ENCODE measurements around the gene DKC1.

DNA sequence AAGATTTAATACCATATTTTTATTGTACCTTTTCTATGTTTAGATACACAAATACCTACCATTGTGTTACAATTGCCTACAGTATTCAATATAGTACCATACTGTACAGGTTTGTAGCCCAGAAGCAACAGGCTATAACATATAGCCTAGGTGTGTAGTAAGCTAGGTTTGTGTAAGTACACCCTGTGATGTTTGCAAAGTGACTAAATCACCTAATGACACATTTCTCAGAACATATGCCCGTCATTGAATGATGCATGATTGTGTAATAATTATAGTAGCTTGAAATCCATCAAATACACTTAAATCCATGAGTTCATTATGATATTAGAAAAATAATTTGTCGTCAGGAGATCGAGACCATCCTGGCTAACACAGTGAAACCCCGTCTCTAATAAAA lies 42.6 kb upstream of the DKC1 start:
- TF ChIP-seq, protein P1, sequence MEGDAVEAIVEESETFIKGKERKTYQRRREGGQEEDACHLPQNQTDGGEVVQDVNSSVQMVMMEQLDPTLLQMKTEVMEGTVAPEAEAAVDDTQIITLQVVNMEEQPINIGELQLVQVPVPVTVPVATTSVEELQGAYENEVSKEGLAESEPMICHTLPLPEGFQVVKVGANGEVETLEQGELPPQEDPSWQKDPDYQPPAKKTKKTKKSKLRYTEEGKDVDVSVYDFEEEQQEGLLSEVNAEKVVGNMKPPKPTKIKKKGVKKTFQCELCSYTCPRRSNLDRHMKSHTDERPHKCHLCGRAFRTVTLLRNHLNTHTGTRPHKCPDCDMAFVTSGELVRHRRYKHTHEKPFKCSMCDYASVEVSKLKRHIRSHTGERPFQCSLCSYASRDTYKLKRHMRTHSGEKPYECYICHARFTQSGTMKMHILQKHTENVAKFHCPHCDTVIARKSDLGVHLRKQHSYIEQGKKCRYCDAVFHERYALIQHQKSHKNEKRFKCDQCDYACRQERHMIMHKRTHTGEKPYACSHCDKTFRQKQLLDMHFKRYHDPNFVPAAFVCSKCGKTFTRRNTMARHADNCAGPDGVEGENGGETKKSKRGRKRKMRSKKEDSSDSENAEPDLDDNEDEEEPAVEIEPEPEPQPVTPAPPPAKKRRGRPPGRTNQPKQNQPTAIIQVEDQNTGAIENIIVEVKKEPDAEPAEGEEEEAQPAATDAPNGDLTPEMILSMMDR (IDR thresholded peaks at IDR 0.05; ENCODE audit: extremely low read depth in 1 of 2, insufficient read depth in 1 of 2, low read depth in 1 of 2, low read length in 2 of 2), result no peak
- TF ChIP-seq POLR2A (IDR thresholded peaks at IDR 0.05; ENCODE audit: low read depth, low read length) (no peak), POLR2AphosphoS5 (IDR thresholded peaks at IDR 0.05; ENCODE audit: insufficient read depth, low read depth, low read length) (no peak), EZH2 (IDR thresholded peaks at IDR 0.05; ENCODE audit: borderline replicate concordance, low read depth, low read length, severe bottlenecking) (no peak), FOS (IDR thresholded peaks at IDR 0.05; ENCODE audit: borderline replicate concordance, insufficient read depth, low read length) (no peak)

Measured in endothelial cell of umbilical vein (primary cell).